Neuronal stem cell (in vitro differentiated cells): ENCODE results near the gene MEX3A.

Experiments
- DNase-seq: peaks from one replicate; pipeline ENCODE4 v3.0.0-alpha.2; 2013; ENCODE audit warnings: low spot score
- H2AFZ ChIP-seq: one replicate; pipeline ENCODE4 v1.6.1; 2013; ENCODE audit warnings: mild to moderate bottlenecking, low read length, inconsistent platforms
- H2AK5ac ChIP-seq: 2 replicates; pipeline ENCODE4 v1.6.1; 2013; ENCODE audit warnings: low read depth, mild to moderate bottlenecking, inconsistent platforms, low read length, moderate library complexity, mixed read lengths
- H2BK120ac ChIP-seq: 2 replicates; pipeline ENCODE4 v1.6.1; 2013; ENCODE audit warnings: low read depth, mild to moderate bottlenecking, inconsistent platforms, low read length, moderate library complexity, mixed read lengths
- H2BK12ac ChIP-seq: one replicate; pipeline ENCODE4 v1.6.1; 2013; ENCODE audit warnings: low read length, inconsistent platforms
- H2BK15ac ChIP-seq: 2 replicates; pipeline ENCODE4 v1.6.1; 2013; ENCODE audit warnings: mild to moderate bottlenecking, low read length, inconsistent platforms, mixed read lengths
- H2BK5ac ChIP-seq: one replicate; pipeline ENCODE4 v1.6.1; 2013; ENCODE audit warnings: inconsistent platforms, mild to moderate bottlenecking, low read length, moderate library complexity
- H3K14ac ChIP-seq: one replicate; pipeline ENCODE4 v1.6.1; 2013; ENCODE audit warnings: low read length, inconsistent platforms
- H3K18ac ChIP-seq: 2 replicates; pipeline ENCODE4 v1.6.1; 2013; ENCODE audit warnings: low read length, inconsistent platforms
- H3K23ac ChIP-seq: 2 replicates; pipeline ENCODE4 v1.6.1; 2013; ENCODE audit warnings: low read depth, mild to moderate bottlenecking, mixed read lengths, low read length, inconsistent platforms; ENCODE audit not compliant: poor library complexity
- H3K27ac ChIP-seq: replicated peaks from 3 replicates; pipeline ENCODE4 v1.5.1; 2013; ENCODE audit warnings: low read length, inconsistent platforms
- H3K27me3 ChIP-seq, 3 experiments: 2 replicates each; pipeline ENCODE4 v1.6.1; 2013; ENCODE audit warnings: low read length in 3 of 3, mild to moderate bottlenecking in 2 of 3, inconsistent platforms in 1 of 3, low read depth in 1 of 3, mixed read lengths in 1 of 3, moderate library complexity in 1 of 3; ENCODE audit not compliant: control insufficient read depth in 3 of 3, insufficient read depth in 3 of 3
- H3K36me3 ChIP-seq, 2 donors: replicated peaks in 1 of 2; 2 replicates each; pipeline ENCODE4 v1.6.1; 2013; ENCODE audit warnings: low read length in 2 of 2; ENCODE audit not compliant: control insufficient read depth in 2 of 2, insufficient read depth in 2 of 2
- H3K4ac ChIP-seq: 2 replicates; pipeline ENCODE4 v1.6.1; 2013; ENCODE audit warnings: inconsistent platforms, mild to moderate bottlenecking, low read length, moderate library complexity
- H3K4me1 ChIP-seq, 2 donors: 1 replicate in 1 of 2; 2 replicates in 1 of 2; pipeline ENCODE4 v1.6.1; 2013; ENCODE audit warnings: low read length in 2 of 2, low read depth in 1 of 2; ENCODE audit not compliant: control insufficient read depth in 2 of 2, insufficient read depth in 1 of 2
- H3K4me2 ChIP-seq: one replicate; pipeline ENCODE4 v1.6.1; 2013; ENCODE audit warnings: mild to moderate bottlenecking, low read length, inconsistent platforms; ENCODE audit not compliant: insufficient read depth, poor library complexity, severe bottlenecking
- H3K4me3 ChIP-seq, 2 donors: 2 replicates each; pipeline ENCODE4 v1.5.1; 2013; ENCODE audit warnings: low read length in 2 of 2, mild to moderate bottlenecking in 2 of 2, inconsistent platforms in 1 of 2, moderate library complexity in 1 of 2
- H3K79me1 ChIP-seq: one replicate; pipeline ENCODE4 v1.6.1; 2013; ENCODE audit warnings: low read depth, mild to moderate bottlenecking, inconsistent platforms, low read length, moderate library complexity
- H3K9ac ChIP-seq: one replicate; pipeline ENCODE4 v1.6.1; 2013; ENCODE audit warnings: mild to moderate bottlenecking, low read depth, low read length, inconsistent platforms; ENCODE audit not compliant: poor library complexity
- H3K9me3 ChIP-seq, 2 donors: replicated peaks in 1 of 2; 2 replicates each; pipeline versions ENCODE3 to v1.6.1; 2013; ENCODE audit warnings: low read length in 2 of 2, mild to moderate bottlenecking in 2 of 2, inconsistent platforms in 1 of 2, low read depth in 1 of 2, mixed read lengths in 1 of 2, moderate library complexity in 1 of 2; ENCODE audit not compliant: control insufficient read depth in 2 of 2, insufficient read depth in 1 of 2
- H4K8ac ChIP-seq: one replicate; pipeline ENCODE4 v1.6.1; 2013; ENCODE audit warnings: low read depth, mild to moderate bottlenecking, inconsistent platforms, low read length, moderate library complexity
- H4K91ac ChIP-seq: one replicate; pipeline ENCODE4 v1.6.1; 2013; ENCODE audit warnings: low read length, low read depth, mild to moderate bottlenecking, inconsistent platforms; ENCODE audit not compliant: poor library complexity
- WGBS, 2 donors: extraction: QIAGEN DNeasy Blood & Tissue Kit; methylation state at CpG; one replicate each; pipeline ENCODE4 v1.1.7; 2013; ENCODE audit warnings: missing lambda C conversion rate in 2 of 2, mixed read lengths in 1 of 2; ENCODE audit not compliant: insufficient read length in 2 of 2, insufficient replicate concordance in 1 of 2; ENCODE audit errors: extremely low coverage in 2 of 2; 5-methylcytosine and 5-hydroxymethylcytosine counted together

Gene MEX3A

GRCh38 chr1:156053768-156054499, 28.3 kb downstream of the MEX3A start, which contains the start of gene UBQLN4:
UBQLN4 (minus strand) TSS chr1:156053798; CDS start chr1:156053701, 97 bp downstream.
- Histone ChIP-seq H3K18ac (peak within 1 kb of the TSS; percentile 96), H2BK12ac (no peak within 1 kb of the TSS), H3K4ac (peak within 1 kb of the TSS; percentile 81), H3K27me3 (no peaks in the 10 kb centered on the region), H2AK5ac (peak within 1 kb of the TSS; percentile 78), H3K27ac (peak within 1 kb of the TSS; percentile 99), H4K91ac (no peak within 1 kb of the TSS), H3K79me1 (peaks cover 10% of the 10 kb centered on the region), H3K4me2 (peak within 1 kb of the TSS; percentile 87), H4K8ac (no peak within 1 kb of the TSS), H3K14ac (no peak within 1 kb of the TSS), H3K9me3 (no peaks in the 10 kb centered on the region), H2BK5ac (peak within 1 kb of the TSS; percentile 98), H3K9ac (peak within 1 kb of the TSS; percentile 86), H3K36me3 (peaks cover 22 to 56% of the 10 kb centered on the region in 2 donors), H3K23ac (peak within 1 kb of the TSS; percentile 62), H3K4me3 (peak within 1 kb of the TSS; percentile 92 to 100), H2BK120ac (peak within 1 kb of the TSS; percentile 93), H2AFZ (peak within 1 kb of the TSS; percentile 100), H2BK15ac (peak within 1 kb of the TSS; percentile 67), H3K4me1 (peaks cover 4 to 7% of the 10 kb centered on the region in 2 donors)
- WGBS, 2 donors = no CpG with 5 or more reads among the region's 49 CpGs
- DNase-seq = peak; percentile 87

GRCh38 chr1:156052862-156053767, 29.1 kb downstream of the MEX3A start:
- H4K91ac ChIP-seq = no peak overlapping the region
- no peak overlapping the region for H2BK12ac ChIP-seq
- peak overlapping the region; percentile 92 to 100 for H3K4me3 ChIP-seq

GRCh38 chr1:156051011-156051725, 31.1 kb downstream of the MEX3A start:
- H3K23ac ChIP-seq = no peak overlapping the region
- no peak overlapping the region for H2AFZ ChIP-seq
- no peak overlapping the region for H3K18ac ChIP-seq
- H3K79me1 ChIP-seq = peaks cover 15% of the 10 kb centered on the region
- H2AK5ac ChIP-seq = no peak overlapping the region
- DNase-seq = no peak
- no peak overlapping the region for H3K14ac ChIP-seq
- H3K27me3 ChIP-seq = no peaks in the 10 kb centered on the region
- no peak overlapping the region for H4K8ac ChIP-seq
- H4K91ac ChIP-seq = no peak overlapping the region
- H3K27ac ChIP-seq = no peak overlapping the region
- H2BK5ac ChIP-seq = no peak overlapping the region
- H3K4ac ChIP-seq = no peak overlapping the region
- H2BK12ac ChIP-seq = no peak overlapping the region
- no CpG with 5 or more reads among the region's 7 CpGs for WGBS, 2 donors
- no peak overlapping the region for H2BK120ac ChIP-seq
- peaks cover 4 to 7% of the 10 kb centered on the region in 2 donors for H3K4me1 ChIP-seq
- no peak overlapping the region for H2BK15ac ChIP-seq
- H3K4me2 ChIP-seq = no peak overlapping the region
- H3K36me3 ChIP-seq = peaks cover 29 to 59% of the 10 kb centered on the region in 2 donors
- no peak overlapping the region for H3K4me3 ChIP-seq
- H3K9ac ChIP-seq = peak overlapping the region; percentile 34
- H3K9me3 ChIP-seq = no peaks in the 10 kb centered on the region

More at GRCh38 chr1:156052862-156053767, 29.1 kb downstream of the MEX3A start:
- Histone ChIP-seq H3K14ac (no peak overlapping the region), H2BK120ac (no peak overlapping the region), H3K36me3 (peaks cover 27 to 59% of the 10 kb centered on the region in 2 donors), H2AK5ac (peak overlapping the region; percentile 17), H3K23ac (peak overlapping the region; percentile 62), H3K79me1 (peaks cover 13% of the 10 kb centered on the region), H3K18ac (peak overlapping the region; percentile 92), H3K9me3 (no peaks in the 10 kb centered on the region), H2BK5ac (no peak overlapping the region), H3K4me2 (peak overlapping the region; percentile 64), H3K9ac (peak overlapping the region; percentile 79), H3K4ac (no peak overlapping the region), H3K27me3 (no peaks in the 10 kb centered on the region), H2BK15ac (peak overlapping the region; percentile 23), H2AFZ (peak overlapping the region; percentile 89), H3K27ac (peak overlapping the region; percentile 64), H4K8ac (no peak overlapping the region), H3K4me1 (peaks cover 4 to 7% of the 10 kb centered on the region in 2 donors)
- peak; percentile 79 for DNase-seq
- no CpG with 5 or more reads among the region's 63 CpGs for WGBS, 2 donors
